ENCODE results near the gene ACOX2.
"Not testable (repeated sequence)": the region's sequence is repeated elsewhere in the genome, so short reads cannot be mapped to it uniquely, and the experiment has no call there.

The ACOX2 gene

GRCh38 chr3:58534592-58535494 is 2.1 kb downstream of the ACOX2 start:
- no peak for DNase-seq

DNA sequence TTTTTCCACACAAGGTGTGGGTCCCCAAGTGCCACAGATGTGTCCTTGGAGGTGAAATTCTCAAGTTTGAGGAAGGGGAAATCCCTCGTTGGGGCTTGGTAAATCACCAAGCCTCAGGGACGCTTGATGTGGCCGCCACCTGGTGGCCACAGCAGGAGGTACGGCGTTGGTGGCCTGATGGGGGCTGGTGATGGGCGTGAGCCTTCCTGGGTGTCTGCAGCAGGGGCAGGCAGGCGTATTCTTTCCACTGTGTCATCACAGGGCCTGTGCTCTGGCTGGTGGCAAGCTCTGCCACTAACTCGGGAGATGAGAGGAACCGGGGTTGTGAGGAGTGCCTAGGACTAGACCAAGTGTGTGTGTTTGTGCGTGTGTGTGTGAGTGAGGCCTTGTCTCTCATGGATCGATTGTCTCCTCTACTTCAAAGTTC is 4.2 kb downstream of the ACOX2 start:
- DNase-seq: peak; percentile 81 to 82

- no peak for DNase-seq
These were observed 5.0 kb downstream of the ACOX2 start for GRCh38 chr3:58531956-58532355.

- no peak for DNase-seq
These were observed 5.4 kb downstream of the ACOX2 start for GRCh38 chr3:58531555-58531954.

GRCh38 chr3:58530354-58530865 is 6.6 kb downstream of the ACOX2 start:
- DNase-seq: no peak

DNA sequence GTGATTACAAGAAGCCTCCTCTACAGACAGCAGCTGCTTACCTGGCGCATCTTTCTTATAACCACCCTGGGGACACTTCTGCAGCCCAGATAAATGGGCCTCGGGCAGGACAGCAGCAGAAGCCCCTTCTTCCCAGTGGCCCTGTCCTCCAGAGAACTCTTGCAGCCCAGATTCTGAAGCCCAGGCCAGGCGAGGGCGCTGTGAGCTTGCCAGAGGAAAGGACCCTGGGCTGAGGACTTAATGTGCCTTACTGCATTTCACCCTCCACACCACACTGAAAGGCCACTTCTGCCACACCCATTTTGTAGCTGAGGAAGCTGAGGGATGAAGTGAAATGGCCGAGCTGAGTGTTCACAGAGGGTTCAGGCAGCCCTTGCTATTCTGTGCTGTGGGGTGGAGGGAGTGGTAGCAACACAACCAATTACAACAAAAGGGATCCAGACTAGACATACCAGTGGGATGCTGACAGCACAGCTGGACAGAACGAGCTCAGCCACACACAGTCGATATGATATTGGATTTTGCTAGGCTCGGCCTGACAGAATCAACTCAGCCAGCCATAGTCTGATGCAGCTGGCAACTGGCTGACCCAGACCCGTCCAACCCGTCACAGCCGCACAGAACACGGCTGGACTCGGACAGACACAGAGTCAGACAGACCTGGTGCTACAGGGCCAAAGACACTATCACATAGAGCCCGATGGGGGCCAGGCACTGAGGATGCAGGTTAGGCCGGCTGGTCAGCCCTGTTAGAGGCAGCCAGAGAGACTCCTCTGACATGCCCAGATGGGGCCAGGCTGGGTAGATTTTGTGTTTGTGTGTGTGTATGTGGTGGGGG is 7.3 kb downstream of the ACOX2 start:
- no peak for DNase-seq

DNA sequence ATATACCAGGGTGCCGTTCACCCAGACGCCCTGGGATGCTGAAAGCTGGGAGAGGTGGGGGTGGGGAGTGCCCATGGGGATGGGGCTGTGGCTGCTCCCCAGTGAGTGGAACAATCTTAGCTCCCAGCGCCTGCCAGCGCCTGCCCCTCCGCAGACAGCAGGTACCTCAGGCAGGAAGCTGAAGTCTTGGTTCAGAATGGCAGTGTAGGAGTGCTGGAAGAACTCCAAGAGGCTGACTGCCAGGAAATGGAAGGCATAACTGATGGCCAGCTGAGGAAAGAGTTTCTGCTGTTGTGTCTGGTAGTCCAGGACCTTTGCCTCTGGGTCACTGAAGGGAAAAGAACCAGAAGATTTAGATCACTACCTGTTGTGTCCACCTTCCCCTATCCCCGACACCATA is 8.4 kb downstream of the ACOX2 start:
- no peak for DNase-seq

GRCh38 chr3:58527440-58527839 is 9.6 kb downstream of the ACOX2 start:
- DNase-seq: not testable (repeated sequence)

DNA sequence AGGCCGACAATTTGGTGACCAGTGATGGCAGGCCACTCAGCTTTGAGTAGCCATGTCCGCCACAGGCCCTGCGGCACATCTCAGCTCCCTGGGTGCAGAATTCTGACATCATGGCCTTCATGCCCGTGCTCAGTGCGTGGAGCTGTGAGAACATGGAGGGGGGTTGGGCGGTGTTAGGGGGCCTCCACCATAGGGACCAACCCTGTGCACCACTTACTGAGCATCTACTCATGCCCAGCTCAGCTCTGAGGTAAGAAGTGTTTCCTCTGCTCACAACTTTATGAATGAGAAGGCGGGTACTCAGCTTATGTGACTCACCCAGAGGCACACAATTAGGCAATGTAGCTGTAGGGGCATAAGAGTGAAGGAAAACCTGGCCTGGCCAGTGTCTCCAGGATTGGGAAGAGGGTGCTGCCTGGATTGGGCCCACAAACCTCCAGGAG is 10.5 kb downstream of the ACOX2 start:
- DNase-seq: peak in 1 of 2 donors; percentile 47

DNA sequence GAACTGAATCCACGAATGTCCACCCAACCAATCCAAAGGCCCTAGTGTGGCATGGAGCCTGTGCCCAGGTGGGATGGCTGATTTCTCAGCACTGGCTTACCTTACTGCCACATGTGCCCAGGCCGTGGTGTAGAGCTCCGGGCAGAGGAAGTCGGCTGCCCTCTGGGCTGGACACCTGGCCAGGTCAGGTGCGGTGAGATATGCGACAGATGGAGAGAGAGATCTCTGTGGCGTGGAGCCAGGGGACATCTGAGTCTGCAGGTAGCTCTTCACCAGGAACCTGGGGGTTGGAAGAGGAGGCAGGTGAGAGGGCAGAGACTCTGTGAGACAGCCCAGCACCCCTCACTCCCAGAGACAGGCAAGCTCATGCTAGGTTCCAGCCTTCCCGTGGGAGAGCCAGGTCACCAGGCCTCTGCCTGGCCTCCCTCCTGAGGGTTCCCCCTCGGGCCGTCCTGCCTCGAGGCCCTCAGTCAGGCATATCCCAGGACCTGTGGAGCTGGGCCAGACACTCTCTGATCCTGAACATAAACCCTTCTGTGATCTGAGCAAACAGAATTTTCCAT is 12.6 kb downstream of the ACOX2 start:
- no peak for DNase-seq

DNA sequence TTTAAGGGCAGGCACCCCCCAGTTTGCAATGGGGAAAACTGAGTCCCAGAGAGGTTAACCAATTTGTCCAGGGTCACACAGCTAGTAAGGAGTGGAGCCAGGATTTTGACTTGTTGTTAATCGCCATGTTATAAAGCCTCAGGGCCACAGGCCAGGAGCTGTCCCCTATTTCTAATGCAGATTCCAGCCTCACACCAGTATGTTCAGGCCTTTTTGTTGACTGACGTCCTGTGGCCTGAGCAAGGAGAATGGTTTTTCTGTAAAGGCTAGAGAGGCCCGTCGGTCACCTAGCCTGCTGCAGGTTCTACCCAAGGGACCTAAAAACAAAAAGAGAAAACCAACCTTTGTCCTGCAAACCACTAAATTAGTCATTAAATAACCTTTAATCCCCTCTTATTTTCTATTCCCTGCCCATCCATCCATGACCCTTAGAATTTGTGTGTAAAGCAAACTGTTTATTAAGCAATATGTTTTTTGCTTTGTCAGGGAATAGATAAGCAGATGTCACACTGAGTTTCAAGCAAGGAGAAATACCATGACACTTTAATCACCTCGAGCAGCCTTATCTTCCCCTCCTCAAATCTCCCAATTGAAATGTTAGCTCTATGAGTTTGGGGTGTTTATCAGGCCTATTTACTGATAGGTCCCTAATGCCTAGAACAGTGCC is 14.1 kb downstream of the ACOX2 start:
- DNase-seq: no peak

DNA sequence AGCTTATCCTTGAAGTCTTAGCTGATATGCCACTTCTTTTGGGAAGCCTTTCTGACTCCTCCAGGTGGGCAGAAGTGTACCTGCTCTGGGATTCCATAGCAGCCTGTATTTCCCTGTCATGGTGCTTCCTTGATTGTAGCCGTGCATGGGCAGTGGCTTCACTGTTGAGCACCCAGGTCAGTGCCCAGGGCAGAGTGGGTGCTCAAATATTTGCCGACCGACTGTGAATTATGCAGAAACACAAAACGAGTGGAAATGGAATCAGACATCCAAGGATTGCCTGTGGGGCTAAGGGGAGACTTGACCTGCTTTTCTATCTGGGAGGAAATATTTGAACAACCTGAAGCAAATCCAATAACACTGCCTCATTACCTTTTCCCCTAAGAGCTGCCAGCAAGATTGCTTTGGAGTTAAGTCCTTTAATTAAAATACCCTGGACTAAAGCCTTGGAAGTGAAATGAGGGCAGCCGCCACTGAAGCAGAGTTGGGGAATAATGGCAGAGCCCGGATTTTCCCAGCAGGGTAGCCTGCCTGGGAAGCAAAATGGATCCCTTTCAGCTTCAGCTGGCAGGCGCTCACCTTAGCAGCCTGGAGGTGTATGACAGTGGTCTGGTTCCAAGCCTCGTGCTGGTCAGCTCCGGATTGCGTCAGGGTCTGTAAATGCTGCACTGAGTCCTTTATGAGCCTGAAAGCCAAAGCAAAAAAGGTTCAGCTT is 14.9 kb downstream of the ACOX2 start:
- no peak for DNase-seq

DNA sequence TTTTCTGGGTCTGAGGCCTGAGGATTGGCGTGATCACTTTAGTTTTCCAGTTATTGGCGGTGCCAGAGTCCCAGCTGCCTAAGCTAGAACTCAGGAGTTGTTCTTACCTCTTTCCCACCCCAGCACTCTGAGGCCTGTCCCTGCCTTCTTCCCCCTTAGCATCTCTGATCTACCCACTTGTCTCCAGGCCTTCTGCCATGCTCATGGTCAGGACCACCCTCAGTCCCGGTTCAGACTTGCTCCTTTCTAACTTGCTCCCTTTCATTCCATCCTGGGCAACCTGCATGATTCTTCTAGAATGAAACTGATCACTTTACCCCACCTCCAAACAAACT is 15.7 kb downstream of the ACOX2 start:
- DNase-seq: no peak

DNA sequence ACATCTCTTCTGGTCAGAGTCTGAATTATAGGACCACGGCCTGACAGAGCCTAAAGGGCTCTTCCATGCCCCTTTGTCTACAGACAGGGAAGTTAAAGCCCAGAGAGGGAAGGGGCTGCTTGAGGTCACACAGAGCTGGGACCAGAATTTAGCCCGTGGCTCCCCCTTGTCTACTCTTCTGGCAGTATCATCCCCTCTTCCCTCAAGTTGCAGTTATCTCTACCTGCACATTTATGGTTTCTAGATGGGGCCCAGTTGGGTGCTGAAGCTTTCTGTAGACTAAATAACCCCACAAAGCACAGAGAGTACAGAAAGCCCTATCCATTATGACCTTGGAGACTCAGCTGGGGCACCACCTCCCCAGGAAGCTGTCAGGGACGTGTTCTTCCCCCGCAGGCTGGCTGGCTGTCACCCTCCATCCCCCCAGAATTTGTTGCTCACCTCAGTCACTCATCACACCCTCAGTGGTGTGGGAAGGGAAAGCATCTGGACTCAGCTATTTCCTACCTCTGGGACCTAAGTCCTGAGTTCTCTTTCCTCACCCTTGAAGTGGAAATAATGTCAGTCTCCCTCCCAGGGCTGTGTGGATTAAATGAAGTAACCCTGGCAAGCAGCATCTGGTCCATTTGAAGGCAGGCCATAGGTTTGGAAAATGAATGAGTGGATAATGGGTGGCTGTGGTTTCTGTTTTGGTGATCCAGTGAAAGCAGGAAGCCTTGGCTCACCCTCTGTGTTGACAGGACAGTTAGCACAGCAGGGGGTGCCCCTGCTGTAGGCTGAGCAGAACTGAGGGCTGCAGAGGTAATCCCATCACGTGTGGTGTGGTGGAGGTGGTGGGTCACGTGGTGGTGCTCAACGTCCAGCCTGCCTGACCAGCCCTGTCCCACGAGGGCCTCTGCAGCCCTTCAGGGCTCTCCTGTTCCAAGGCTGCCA is 16.3 kb downstream of the ACOX2 start:
- DNase-seq: no peak

DNA sequence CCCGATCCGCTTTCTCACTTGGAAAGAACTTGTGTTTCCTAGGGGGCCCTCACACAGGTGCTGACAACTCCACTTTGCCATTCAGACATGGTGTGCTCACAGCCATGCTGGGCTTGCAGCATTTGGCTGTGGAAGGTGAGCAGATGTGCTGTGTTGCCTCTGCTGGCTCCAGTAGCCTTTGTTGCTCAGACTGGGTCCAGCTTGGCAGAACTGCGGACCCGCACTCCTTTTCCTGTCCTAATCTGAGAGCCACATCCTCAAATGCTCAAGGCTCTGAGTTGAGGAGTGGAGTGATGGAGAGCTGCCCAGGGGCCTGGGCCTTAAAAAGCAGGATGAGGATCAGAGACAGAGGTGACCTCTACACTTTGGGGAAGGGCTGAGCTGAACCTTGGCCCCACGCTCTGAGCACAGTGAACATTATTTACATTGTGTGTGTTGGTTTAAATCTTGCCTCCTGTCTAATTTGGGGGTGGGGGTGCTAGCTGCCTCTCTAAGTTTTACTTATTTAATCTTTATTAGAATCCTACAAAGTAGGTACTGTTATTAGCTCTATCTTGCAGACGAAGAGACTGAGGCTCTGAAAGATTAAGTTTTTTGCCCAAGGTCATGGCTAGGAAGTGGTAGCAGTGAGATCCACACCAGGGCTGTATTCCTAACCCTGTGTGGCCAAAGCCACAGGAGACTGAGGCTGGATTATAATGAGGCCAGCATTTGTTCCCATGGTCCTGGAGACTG is 17.2 kb downstream of the ACOX2 start:
- DNase-seq: no peak

DNA sequence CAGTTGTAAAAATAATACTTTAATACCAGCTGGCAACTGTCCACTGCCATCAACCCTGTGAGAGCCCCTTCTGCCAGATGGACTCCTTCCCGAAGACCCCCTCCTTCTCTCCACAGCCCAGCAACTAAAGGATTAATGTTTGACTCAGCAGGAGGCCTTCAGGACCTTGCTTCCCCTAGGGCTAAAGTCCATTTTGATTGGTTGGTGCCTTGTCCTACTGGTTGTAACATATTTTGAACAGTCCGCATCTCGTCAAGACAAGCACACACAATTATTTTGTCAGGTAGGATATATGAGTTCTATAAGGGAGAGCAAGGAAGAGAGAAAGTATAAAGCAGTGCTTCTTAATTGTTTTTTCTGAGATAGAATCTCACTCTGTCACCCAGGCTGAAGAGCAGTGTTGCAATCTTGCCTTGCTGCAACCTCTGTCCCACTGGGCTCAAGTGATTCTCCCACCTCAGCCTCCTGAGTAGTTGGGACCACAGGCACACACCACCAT is 18.6 kb downstream of the ACOX2 start:
- DNase-seq: no peak

- no peak for DNase-seq
These were observed 22.6 kb downstream of the ACOX2 start for GRCh38 chr3:58514405-58514804.

DNA sequence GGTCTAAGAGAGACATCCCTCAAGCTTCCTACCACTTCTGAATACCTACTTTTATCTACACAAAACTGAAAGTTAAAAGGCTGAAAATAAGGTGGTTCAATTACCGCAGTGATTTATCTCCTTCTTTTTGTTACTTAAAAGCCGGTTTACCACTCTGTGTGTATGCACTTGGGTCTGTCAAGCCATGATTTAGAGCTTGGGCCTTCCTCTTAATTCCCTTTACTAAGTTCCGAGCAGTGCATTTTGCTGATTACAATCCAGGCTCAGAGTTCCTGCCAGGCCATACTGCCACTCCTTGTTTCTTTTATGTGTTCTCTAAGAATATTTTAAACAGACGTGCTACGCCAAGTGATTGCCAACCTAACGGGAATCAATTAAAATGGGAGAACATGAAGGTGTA is 28.6 kb downstream of the ACOX2 start:
- DNase-seq: no peak

- no peak for DNase-seq
These were observed 29.5 kb downstream of the ACOX2 start for GRCh38 chr3:58507356-58508078.

Measured in CD4-positive, alpha-beta T cell treated with Interleukin-4 for 1 hour (primary cell).